NCI-H1930 (cell line): Measurements from ENCODE around the gene TNPO3.

Source experiments
- DNase-seq, 2 experiments: peaks; one replicate each; lab custom pipeline; 2025; lab: John Stamatoyannopoulos, UW

TNPO3 gene

GRCh38 chr7:129054438-129055293 is at the start of gene TNPO3:
TSS of gene TNPO3 (minus strand) at chr7:129055111. CDS start at chr7:129054770, 341 bp downstream.
- DNase-seq = peak; percentile 89 to 94

- no peak for DNase-seq
Observed at GRCh38 chr7:129103561-129104324, 48.8 kb upstream of the TNPO3 start.

- DNase-seq = no peak
Observed at GRCh38 chr7:129101746-129102145, 46.8 kb upstream of the TNPO3 start.

- DNase-seq = no peak
Observed at GRCh38 chr7:129100827-129101166, 45.9 kb upstream of the TNPO3 start.

- no peak for DNase-seq
Observed at GRCh38 chr7:129098409-129099084, 43.6 kb upstream of the TNPO3 start.

GRCh38 chr7:129095258-129095657 is 40.3 kb upstream of the TNPO3 start:
- no peak for DNase-seq

GRCh38 chr7:129094501-129094900 is 39.6 kb upstream of the TNPO3 start:
- no peak for DNase-seq

GRCh38 chr7:129093867-129094456 is 39.1 kb upstream of the TNPO3 start:
- DNase-seq = no peak

- DNase-seq = peak; percentile 78 to 83
Observed at GRCh38 chr7:129091484-129092002, 36.6 kb upstream of the TNPO3 start.

- DNase-seq = no peak
Observed at GRCh38 chr7:129090300-129090907, 35.5 kb upstream of the TNPO3 start.

GRCh38 chr7:129089521-129090212 is 34.8 kb upstream of the TNPO3 start:
- no peak for DNase-seq

- no peak for DNase-seq
Observed at GRCh38 chr7:129084801-129085551, 30.1 kb upstream of the TNPO3 start.

GRCh38 chr7:129083525-129083924 is 28.6 kb upstream of the TNPO3 start:
- no peak for DNase-seq

GRCh38 chr7:129078455-129078854 is 23.5 kb upstream of the TNPO3 start:
- no peak for DNase-seq

- no peak for DNase-seq
Observed at GRCh38 chr7:129076886-129077285, 22.0 kb upstream of the TNPO3 start.

- no peak for DNase-seq
Observed at GRCh38 chr7:129074994-129075393, 20.1 kb upstream of the TNPO3 start.

- DNase-seq = no peak
Observed at GRCh38 chr7:129074361-129074871, 19.5 kb upstream of the TNPO3 start.

GRCh38 chr7:129073738-129074137 is 18.8 kb upstream of the TNPO3 start:
- DNase-seq = no peak

GRCh38 chr7:129073204-129073603 is 18.3 kb upstream of the TNPO3 start:
- DNase-seq = no peak

- no peak for DNase-seq
Observed at GRCh38 chr7:129072479-129073011, 17.6 kb upstream of the TNPO3 start.
